WTC11 (cell line): ENCODE data around the gene SDC4. TPM values are rescaled to one million over a fixed set of nuclear protein-coding genes. Genes with fewer than 3 reads are reported as not detected.
"Not testable (repeated sequence)": the region's sequence is repeated elsewhere in the genome, so short reads cannot be mapped to it uniquely, and the experiment has no call there.

Experiments
- ATAC-seq: fragments of 200-7000 bp; cut with Tn5 transposase; 2 replicates; pipeline ENCODE4 v1.10.0; 2021; ENCODE audit warnings: mild to moderate bottlenecking, moderate library complexity
- CTCF ChIA-PET: fragments of 300-600 bp; sonication (Branson Sonifier 250); formaldehyde crosslinking; loops from one replicate; lab custom pipeline; 2021; ENCODE audit warnings: antibody characterized with exemption; lab: Charles Lee
- POLR2A ChIA-PET: fragments of 350-600 bp; sonication (Branson Sonifier 250); formaldehyde crosslinking; loops from one replicate; lab custom pipeline; 2021; ENCODE audit warnings: antibody characterized with exemption; lab: Charles Lee
- DNase-seq: peaks from one replicate; pipeline ENCODE4 v3.0.0; 2021; ENCODE audit warnings: low spot score
- H3K27ac Mint-ChIP-seq: 2 replicates; pipeline ENCODE4 v1.8.0; 2021; ENCODE audit warnings: mixed read lengths
- H3K27me3 Mint-ChIP-seq: 2 replicates; pipeline ENCODE4 v1.8.0; 2021; ENCODE audit warnings: low read depth, mild to moderate bottlenecking, moderate library complexity, mixed read lengths
- H3K36me3 Mint-ChIP-seq: 2 replicates; pipeline ENCODE4 v1.8.0; 2021; ENCODE audit warnings: mixed read lengths
- H3K4me1 Mint-ChIP-seq: 2 replicates; pipeline ENCODE4 v1.8.0; 2022; ENCODE audit warnings: mixed read lengths
- H3K4me3 Mint-ChIP-seq: 2 replicates; pipeline ENCODE4 v1.8.0; 2021; ENCODE audit warnings: mild to moderate bottlenecking, moderate library complexity, mixed read lengths
- H3K9me3 Mint-ChIP-seq: 2 replicates; pipeline ENCODE4 v1.8.0; 2021; ENCODE audit warnings: mixed read lengths
- ATF2 ChIP-seq: sonication (generic); formaldehyde crosslinking; IDR thresholded peaks from 2 replicates; pipeline ENCODE4 v1.8.1; 2022; ENCODE audit warnings: low read depth, missing genetic modification reagents, borderline replicate concordance
- GABPB1 ChIP-seq: sonication (generic); formaldehyde crosslinking; IDR thresholded peaks from 2 replicates; pipeline ENCODE4 v1.8.1; 2023; ENCODE audit warnings: mild to moderate bottlenecking, missing genetic modification reagents
- HMGXB4 ChIP-seq: sonication (generic); formaldehyde crosslinking; IDR thresholded peaks from 2 replicates; pipeline ENCODE4 v1.8.1; 2023; ENCODE audit warnings: mild to moderate bottlenecking, moderate library complexity, missing genetic modification reagents
- IRF1 ChIP-seq: sonication (generic); formaldehyde crosslinking; IDR thresholded peaks from 2 replicates; pipeline ENCODE4 v1.8.0; 2023; ENCODE audit warnings: missing genetic modification reagents
- MAX ChIP-seq: sonication (generic); formaldehyde crosslinking; IDR thresholded peaks from 2 replicates; pipeline ENCODE4 v1.8.0; 2022; ENCODE audit warnings: mild to moderate bottlenecking, missing genetic modification reagents
- MLX ChIP-seq: sonication (generic); formaldehyde crosslinking; IDR thresholded peaks from 2 replicates; pipeline ENCODE4 v1.8.1; 2023; ENCODE audit warnings: mild to moderate bottlenecking, missing genetic modification reagents, moderate library complexity
- NR1H2 ChIP-seq: sonication (generic); formaldehyde crosslinking; IDR thresholded peaks from 2 replicates; pipeline ENCODE4 v1.9.0; 2021; ENCODE audit warnings: mild to moderate bottlenecking, moderate library complexity, missing genetic modification reagents
- PRDM15 ChIP-seq: sonication (generic); formaldehyde crosslinking; IDR thresholded peaks from 2 replicates; pipeline ENCODE4 v1.8.0; 2022; ENCODE audit warnings: missing genetic modification reagents
- PREB ChIP-seq: sonication (generic); formaldehyde crosslinking; IDR thresholded peaks from 2 replicates; pipeline ENCODE4 v1.8.1; 2022; ENCODE audit warnings: mild to moderate bottlenecking, missing genetic modification reagents, moderate library complexity, borderline replicate concordance
- USF1 ChIP-seq: sonication (generic); formaldehyde crosslinking; IDR thresholded peaks from 2 replicates; pipeline ENCODE4 v1.8.0; 2022; ENCODE audit warnings: mild to moderate bottlenecking, missing genetic modification reagents
- ZNF121 ChIP-seq: sonication (generic); formaldehyde crosslinking; IDR thresholded peaks from 2 replicates; pipeline ENCODE4 v1.8.0; 2023; ENCODE audit warnings: missing genetic modification reagents
- ZNF396 ChIP-seq: fragments of 250-450 bp; sonication (Bioruptor Pico); IDR thresholded peaks from 2 replicates; pipeline ENCODE4 v1.8.0; 2021; ENCODE audit warnings: mild to moderate bottlenecking, moderate library complexity, borderline replicate concordance
- total RNA-seq: library from RNA; stranded (reverse); gene quantifications from 3 replicates; pipeline ENCODE4 v1.2.3, GENCODE V29; 2021

The SDC4 gene
- total RNA-seq, 1 experiment from 2014 or later, result 64.0 TPM

GRCh38 chr20:45352729-45353128 lies 4.5 kb upstream of the SDC4 start:
- H3K27me3 Mint-ChIP-seq, result no peaks in the 10 kb centered on the region
- CTCF ChIA-PET, result interaction anchor here (0.6 to 2.6 kb wide), 8 partner anchors 9 to 84 kb away, joined by 3 to 12 read pairs (median 5); partner anchors contain the start of gene SYS1
- no peak for TF ChIP-seq MAX (CRISPR knock-in tag)
- no peak for TF ChIP-seq PREB
- TF ChIP-seq NR1H2 (CRISPR knock-in tag), result no peak
- no peak for TF ChIP-seq PRDM15 (CRISPR knock-in tag)
- TF ChIP-seq IRF1 (CRISPR knock-in tag), result no peak
- no peak for TF ChIP-seq ATF2 (CRISPR knock-in tag)
- TF ChIP-seq USF1 (CRISPR knock-in tag), result no peak
- no peak for TF ChIP-seq ZNF121
- TF ChIP-seq, all 79 proteins: peak for 0
- DNase-seq (no peak), ATAC-seq (no peak)
- H3K36me3 Mint-ChIP-seq, result no peaks in the 10 kb centered on the region
- H3K4me1 Mint-ChIP-seq, result peaks cover 16% of the 10 kb centered on the region
- POLR2A ChIA-PET, result interaction anchor here (1.3 kb wide), 1 partner anchor 10 kb away, joined by 4 read pairs; no protein-coding TSS in a partner anchor
- H3K27ac Mint-ChIP-seq, result no peak overlapping the region
- no peaks in the 10 kb centered on the region for H3K9me3 Mint-ChIP-seq
- no peak overlapping the region for H3K4me3 Mint-ChIP-seq

GRCh38 chr20:45350795-45351194 lies 2.6 kb upstream of the SDC4 start:
- ATAC-seq, H3K27ac Mint-ChIP-seq, H3K36me3 Mint-ChIP-seq, POLR2A ChIA-PET, H3K4me3 Mint-ChIP-seq, DNase-seq, H3K9me3 Mint-ChIP-seq, H3K27me3 Mint-ChIP-seq: not testable (repeated sequence)
- 0 out of 2 replicates have a peak, but pooled peaks have one; percentile 33 for TF ChIP-seq GABPB1 (CRISPR knock-in tag)
- CTCF ChIA-PET, result interaction anchor here (1.3 to 1.5 kb wide), 2 partner anchors 12 to 23 kb away, joined by 4 read pairs; partner anchors contain the start of gene SYS1
- peaks cover 32% of the 10 kb centered on the region for H3K4me1 Mint-ChIP-seq

- no peak overlapping the region for H3K27ac Mint-ChIP-seq
Observed at GRCh38 chr20:45350217-45350616, 2.0 kb upstream of the SDC4 start.

More at GRCh38 chr20:45350217-45350616, 2.0 kb upstream of the SDC4 start:
- ATAC-seq (no peak), DNase-seq (no peak)
- CTCF ChIA-PET, result interaction anchor here (1.5 kb wide), 1 partner anchor 24 kb away, joined by 4 read pairs; no protein-coding TSS in a partner anchor
- Mint-ChIP-seq H3K27me3 (no peaks in the 10 kb centered on the region), H3K9me3 (no peaks in the 10 kb centered on the region), H3K4me3 (no peak overlapping the region), H3K36me3 (no peaks in the 10 kb centered on the region), H3K4me1 (peaks cover 38% of the 10 kb centered on the region)
- POLR2A ChIA-PET, result no interaction called here
- TF ChIP-seq ZNF396 (CRISPR knock-in tag) (no peak), PREB (no peak), MLX (no peak), ATF2 (CRISPR knock-in tag) (no peak), MAX (CRISPR knock-in tag) (no peak), HMGXB4 (CRISPR knock-in tag) (no peak)
